Muscle of back (tissue), 11 donors: ENCODE measurements around the gene KCNQ5. TPM values are rescaled to one million over a fixed set of nuclear protein-coding genes. Genes with fewer than 3 reads are reported as not detected.

Source experiments
- DNase-seq, 3 donors: peaks; one replicate each; pipeline versions ENCODE4 v3.0.0 to v3.0.0-alpha.2; 2013
- polyA plus RNA-seq, 10 donors: library from polyadenylated mRNA; unstranded; fragments of 120-200 nt; gene quantifications; one replicate each; pipeline ENCODE4 v1.2.1, GENCODE V29; 2013; ENCODE audit not compliant: insufficient read length in 10 of 10

The KCNQ5 gene
- polyA plus RNA-seq, 10 donors = 0.32 to 2.1 (median 1.0) TPM

DNA sequence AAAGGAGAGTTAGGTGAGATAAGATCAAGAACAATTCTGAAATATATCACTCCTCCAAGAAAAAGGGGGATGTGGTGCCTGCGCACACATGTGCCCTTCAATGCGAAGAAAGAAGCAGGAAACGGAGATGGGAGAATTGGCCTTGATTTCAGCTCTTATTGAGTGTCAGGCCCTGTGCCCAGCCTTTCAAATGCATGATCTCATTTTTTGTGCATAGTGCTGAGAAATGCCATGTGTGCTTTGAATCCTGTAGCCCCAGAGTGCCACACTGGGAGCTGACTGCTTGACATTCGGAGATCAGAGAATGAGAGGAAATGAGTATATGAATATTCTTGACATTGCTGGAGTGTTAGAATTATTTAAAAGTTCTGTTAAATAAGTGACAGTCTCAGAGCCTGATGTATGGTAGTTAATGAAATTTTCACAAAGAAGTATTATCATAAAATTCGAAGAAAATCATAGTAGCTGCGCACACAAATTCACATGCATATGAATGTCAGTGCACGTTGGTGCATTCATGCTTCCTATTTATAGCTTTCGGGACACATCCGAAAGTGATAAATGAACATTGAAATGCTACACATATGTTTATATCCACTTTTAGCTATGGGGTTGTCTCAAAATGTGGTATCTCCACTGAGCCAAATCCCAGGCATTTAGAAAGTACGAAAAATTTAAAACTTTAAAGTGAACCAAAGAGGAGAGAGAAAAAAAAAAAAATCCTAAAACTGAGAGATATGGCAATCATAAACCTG lies 172.0 kb downstream of the KCNQ5 start:
- no peak for DNase-seq

- DNase-seq = no peak
Measured at GRCh38 chr6:72798196-72798595, 176.3 kb downstream of the KCNQ5 start.

DNA sequence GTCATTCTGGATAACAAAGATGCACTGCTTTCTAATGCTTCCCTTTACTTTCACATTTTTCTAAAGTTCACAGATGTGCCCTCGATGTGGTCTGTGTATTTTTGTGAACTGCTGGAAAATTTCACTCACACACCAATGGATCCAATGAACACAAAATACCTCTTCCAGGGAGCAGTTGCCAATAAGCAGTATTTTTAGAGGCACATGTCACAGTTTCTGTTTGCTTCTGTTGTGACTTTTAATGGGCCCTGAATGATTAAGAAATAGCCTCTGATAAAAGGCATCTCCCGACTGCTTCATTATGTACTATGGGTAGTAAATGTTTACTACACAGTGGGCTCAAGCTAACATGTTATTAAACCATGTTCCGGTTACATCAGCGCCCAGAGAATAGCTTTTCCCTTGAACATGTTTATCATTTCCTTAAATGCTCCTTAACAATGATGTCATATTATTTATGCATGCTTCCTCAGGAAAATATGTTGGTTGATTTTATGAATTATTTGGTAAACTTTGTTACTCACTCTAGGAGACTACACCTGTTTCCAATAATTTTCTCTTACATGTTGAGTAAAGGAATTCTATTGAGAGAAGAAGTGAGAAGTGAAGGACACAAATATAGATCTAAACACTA lies 188.0 kb downstream of the KCNQ5 start:
- peak in 2 of 3 donors; percentile 10 to 30 for DNase-seq

- no peak for DNase-seq
Measured at GRCh38 chr6:72810571-72811280, 188.9 kb downstream of the KCNQ5 start.

DNA sequence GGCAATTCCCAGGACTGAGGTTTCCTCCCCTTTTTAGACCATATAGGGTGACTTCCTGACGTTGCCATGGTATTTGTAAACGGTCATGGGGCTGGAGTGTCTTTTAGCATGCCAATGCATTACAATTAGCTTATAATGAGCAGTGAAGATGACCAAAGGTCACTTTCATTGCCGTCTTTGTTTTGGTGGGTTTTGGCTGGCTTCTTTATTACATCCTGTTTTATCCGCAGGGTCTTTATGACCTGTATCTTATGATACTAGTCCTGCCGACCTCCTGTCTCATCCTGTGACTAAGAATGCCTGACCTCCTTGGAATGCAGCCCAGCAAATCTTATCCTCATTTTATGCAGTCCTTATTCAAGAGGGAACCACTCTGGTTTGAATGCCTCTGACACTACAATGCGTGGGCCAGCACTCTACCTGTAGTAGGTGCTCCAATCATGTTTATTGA lies 190.1 kb downstream of the KCNQ5 start:
- no peak for DNase-seq

DNA sequence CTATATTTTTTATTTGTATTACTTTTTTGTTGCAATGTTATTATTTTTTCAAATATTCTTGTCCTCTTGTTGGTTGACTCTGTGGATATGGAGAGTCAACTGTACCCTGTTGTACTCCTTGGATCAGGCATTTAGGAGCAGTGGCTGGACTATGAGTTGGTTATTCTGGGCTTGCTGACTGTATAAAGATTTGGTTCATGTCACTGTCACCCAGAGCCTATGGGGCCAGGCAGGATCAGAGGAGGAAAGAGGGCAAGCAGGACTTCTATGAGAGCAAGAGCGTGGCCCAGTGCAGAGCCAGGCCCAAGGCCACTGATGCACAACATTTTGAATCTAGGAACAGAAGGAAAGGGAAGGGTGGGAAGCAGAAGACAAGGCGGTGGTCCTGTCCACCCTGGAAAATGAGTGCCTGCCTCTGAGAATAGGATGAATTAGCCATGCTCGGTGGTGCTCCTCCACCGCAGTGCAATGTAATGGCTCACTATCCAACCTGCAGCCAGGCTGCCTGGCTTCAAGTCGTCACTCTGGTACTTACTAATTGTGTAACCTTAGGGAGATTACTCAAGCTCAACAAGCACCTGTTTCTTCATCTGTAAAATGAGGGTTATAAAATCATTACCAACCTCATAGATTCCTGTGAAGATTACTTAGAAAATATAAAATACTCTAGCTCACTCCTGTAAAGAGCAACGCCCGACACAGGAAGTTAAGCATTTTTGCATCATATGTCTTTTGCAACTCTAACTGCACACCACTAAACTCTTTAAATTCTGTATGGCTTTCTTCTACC lies 192.1 kb downstream of the KCNQ5 start:
- no peak for DNase-seq

GRCh38 chr6:72816022-72816421 lies 194.2 kb downstream of the KCNQ5 start:
- no peak for DNase-seq

GRCh38 chr6:72817208-72817607 lies 195.3 kb downstream of the KCNQ5 start:
- no peak for DNase-seq

GRCh38 chr6:72819609-72820008 lies 197.7 kb downstream of the KCNQ5 start:
- DNase-seq = no peak

DNA sequence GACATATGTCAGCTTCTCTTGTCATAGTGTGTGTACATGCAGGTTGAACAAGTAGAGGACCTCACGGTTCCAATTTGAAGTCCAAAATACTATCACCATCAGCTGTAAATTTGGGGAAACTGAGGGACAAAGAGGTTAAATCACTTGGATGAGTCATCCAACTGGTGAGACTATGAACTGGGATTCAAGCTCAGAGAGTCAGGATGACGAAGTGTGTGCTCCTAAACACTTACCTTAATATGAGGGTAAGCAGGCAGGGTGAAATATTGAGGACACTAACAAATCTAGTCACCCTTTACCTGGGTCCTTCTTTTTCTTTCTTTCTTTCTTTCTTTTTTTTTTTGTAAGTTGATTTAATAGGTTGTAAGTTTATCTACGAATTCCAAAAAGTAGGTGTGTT lies 198.3 kb downstream of the KCNQ5 start:
- no peak for DNase-seq

GRCh38 chr6:72820906-72821305 lies 199.0 kb downstream of the KCNQ5 start:
- no peak for DNase-seq

GRCh38 chr6:72822023-72822422 lies 200.2 kb downstream of the KCNQ5 start:
- DNase-seq = no peak

GRCh38 chr6:72822691-72823090 lies 200.8 kb downstream of the KCNQ5 start:
- no peak for DNase-seq

GRCh38 chr6:72824833-72825232 lies 203.0 kb downstream of the KCNQ5 start:
- no peak for DNase-seq

DNA sequence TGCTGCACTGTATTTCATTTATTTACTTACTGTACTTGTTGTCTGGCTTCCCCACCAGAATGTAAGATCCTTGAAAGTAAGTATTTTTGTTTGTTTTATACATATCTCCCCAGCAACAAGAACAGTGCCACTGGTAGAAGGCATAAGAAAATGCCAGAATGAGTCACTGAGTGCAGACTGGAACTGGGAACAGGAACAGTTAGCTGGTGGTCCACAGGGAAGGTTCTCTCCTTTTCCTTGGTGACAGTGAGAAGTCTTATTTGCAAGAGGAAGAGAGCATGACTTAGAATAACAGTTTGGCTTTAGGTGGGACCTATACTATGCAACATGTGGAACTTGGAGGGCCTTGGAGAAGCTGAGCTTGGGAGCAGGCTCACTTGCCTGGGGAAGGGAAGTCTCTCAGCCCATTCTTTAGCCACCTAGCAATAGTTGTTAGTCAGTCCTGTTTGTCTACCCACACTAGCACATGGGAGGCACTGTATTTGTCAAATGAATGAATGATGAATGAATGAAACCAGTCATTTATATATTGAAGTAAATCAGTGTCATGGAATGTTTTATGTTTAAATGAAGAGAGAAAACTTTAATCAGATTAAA lies 203.5 kb downstream of the KCNQ5 start:
- peak in 2 of 3 donors; percentile 11 to 24 for DNase-seq

GRCh38 chr6:72826037-72826436 lies 204.2 kb downstream of the KCNQ5 start:
- DNase-seq = peak in 1 of 3 donors; percentile 39

GRCh38 chr6:72826744-72827438 lies 205.0 kb downstream of the KCNQ5 start:
- DNase-seq = peak in 1 of 3 donors; percentile 61

- no peak for DNase-seq
Measured at GRCh38 chr6:72828904-72829303, 207.0 kb downstream of the KCNQ5 start.

DNA sequence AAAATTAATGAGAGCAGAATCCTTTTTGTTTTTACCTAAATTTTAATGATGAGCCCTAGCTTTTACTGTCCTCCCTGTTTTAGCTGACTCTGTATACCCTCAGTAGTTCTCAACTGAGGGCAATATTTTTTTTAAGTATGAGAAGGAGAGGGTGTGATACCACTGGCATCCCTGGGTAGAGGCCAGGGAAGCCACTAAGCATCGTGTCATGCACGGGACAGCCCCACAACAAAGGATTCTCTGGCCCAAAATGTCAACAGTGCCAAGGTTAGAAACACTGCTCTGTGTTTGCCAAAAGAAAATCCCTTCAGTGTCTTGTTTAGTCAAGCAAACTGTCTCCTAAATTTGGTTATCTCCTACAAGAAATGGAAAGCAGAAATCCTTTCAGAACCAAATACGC lies 210.4 kb downstream of the KCNQ5 start:
- DNase-seq = no peak

DNA sequence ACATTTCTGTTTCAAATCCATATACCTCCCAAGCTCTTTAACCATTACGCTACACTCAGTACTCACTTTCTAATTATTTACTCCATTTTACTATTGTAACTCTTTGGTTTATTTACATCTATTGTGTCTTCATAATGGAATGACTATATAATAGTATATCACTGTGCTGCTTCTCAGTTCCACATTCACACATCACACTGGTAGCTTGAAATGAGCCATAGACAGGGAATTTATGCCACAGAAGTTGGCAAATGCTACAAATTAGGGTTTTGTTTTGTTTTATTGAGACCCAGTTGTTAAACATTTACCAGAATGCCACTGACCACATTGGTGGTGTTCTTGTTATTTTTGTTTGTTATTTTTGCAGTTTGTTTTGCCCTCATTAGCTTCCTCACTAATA lies 213.9 kb downstream of the KCNQ5 start:
- DNase-seq = no peak

DNA sequence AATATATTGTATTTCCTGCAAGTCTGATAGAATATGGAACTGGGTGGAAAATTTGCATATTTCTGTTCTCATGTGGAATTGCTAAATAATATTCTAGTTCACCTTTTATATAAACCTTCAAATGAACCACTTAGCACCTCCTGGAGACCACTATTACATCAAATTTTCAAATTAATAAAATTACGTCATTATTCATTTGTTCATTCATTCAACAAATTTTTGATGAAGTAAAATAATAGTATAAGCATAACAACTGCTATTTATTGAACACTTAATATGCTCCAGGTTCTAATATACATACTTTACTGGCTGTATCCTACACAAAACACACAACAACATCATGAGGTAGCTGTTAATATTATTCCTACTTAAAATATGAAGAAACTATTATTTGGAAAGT lies 215.1 kb downstream of the KCNQ5 start:
- DNase-seq = no peak
